Endodermal cell (in vitro differentiated cells): ENCODE measurements around the gene TFF2. TPM values are rescaled to one million over a fixed set of nuclear protein-coding genes. Genes with fewer than 3 reads are reported as not detected.

Experiments used
- DNase-seq: peaks from one replicate; pipeline ENCODE4 v3.0.0-alpha.2; 2017
- H3K27ac ChIP-seq: 2 replicates; pipeline ENCODE4 v1.5.1; 2013; ENCODE audit warnings: mild to moderate bottlenecking, low read depth, low read length, moderate library complexity
- H3K27me3 ChIP-seq: 2 replicates; pipeline ENCODE4 v1.6.1; 2013; ENCODE audit warnings: mild to moderate bottlenecking, low read length, moderate library complexity; ENCODE audit not compliant: insufficient read depth, control insufficient read depth, poor library complexity, severe bottlenecking
- H3K36me3 ChIP-seq: 2 replicates; pipeline ENCODE4 v1.7.0; 2013; ENCODE audit warnings: mild to moderate bottlenecking, low read length, moderate library complexity; ENCODE audit not compliant: control insufficient read depth, insufficient read depth
- H3K4me1 ChIP-seq: one replicate; pipeline ENCODE4 v1.7.0; 2013; ENCODE audit warnings: low read length; ENCODE audit not compliant: control insufficient read depth, insufficient read depth
- H3K4me3 ChIP-seq: 2 replicates; pipeline ENCODE4 v1.5.1; 2013; ENCODE audit warnings: mild to moderate bottlenecking, low read length, moderate library complexity
- H3K9ac ChIP-seq: 2 replicates; pipeline ENCODE4 v1.6.1; 2013; ENCODE audit warnings: mild to moderate bottlenecking, low read length, moderate library complexity; ENCODE audit not compliant: poor library complexity, severe bottlenecking; ENCODE audit errors: extremely low read depth
- H3K9me3 ChIP-seq: 2 replicates; pipeline ENCODE4 v1.6.1; 2013; ENCODE audit warnings: mild to moderate bottlenecking, low read length, moderate library complexity; ENCODE audit not compliant: control insufficient read depth
- H3K27ac Mint-ChIP-seq: 2 replicates; pipeline ENCODE4 v1.8.0; 2020; ENCODE audit warnings: mixed read lengths
- H3K27me3 Mint-ChIP-seq: 2 replicates; pipeline ENCODE4 v1.8.0; 2021; ENCODE audit warnings: mild to moderate bottlenecking, mixed read lengths; ENCODE audit not compliant: insufficient read depth
- H3K36me3 Mint-ChIP-seq: 2 replicates; pipeline ENCODE4 v1.8.0; 2020; ENCODE audit warnings: low read depth, mixed read lengths
- H3K4me1 Mint-ChIP-seq: 2 replicates; pipeline ENCODE4 v1.8.0; 2020; ENCODE audit warnings: mixed read lengths
- H3K4me3 Mint-ChIP-seq: 2 replicates; pipeline ENCODE4 v1.8.0; 2020; ENCODE audit warnings: mild to moderate bottlenecking, moderate library complexity, mixed read lengths
- H3K9me3 Mint-ChIP-seq: 2 replicates; pipeline ENCODE4 v1.8.0; 2020; ENCODE audit warnings: mild to moderate bottlenecking, mixed read lengths
- WGBS, 2 experiments: methylation state at CpG; one replicate each; pipeline versions ENCODE4 v1.1.5 to v1.1.7; 2013; ENCODE audit warnings: missing lambda C conversion rate in 2 of 2, mixed read lengths in 1 of 2; ENCODE audit not compliant: insufficient coverage in 1 of 2, insufficient read length in 1 of 2; 5-methylcytosine and 5-hydroxymethylcytosine counted together
- long read RNA-seq, 4 experiments: library from polyadenylated mRNA in 2 of 4; library from RNA in 1 of 4; library from capped mRNA in 1 of 4; stranded (forward) in 3 of 4; unstranded in 1 of 4; transcript quantifications; one replicate each; pipeline ENCODE4 v2.0.0, GENCODE V29; 2020 to 2021; ENCODE audit warnings: inconsistent platforms in 1 of 4
- polyA plus RNA-seq, 2 experiments: library from polyadenylated mRNA; stranded (reverse); fragments of 50-300 nt; gene quantifications; one replicate each; pipeline ENCODE4 v1.2.3, GENCODE V29; 2013
- total RNA-seq, 2 donors: library from RNA; stranded (reverse); fragmentation: NEBNext Ultra II Directional in 1 of 2; extraction: Animal tissue kit (Norgen Biotek cat#: 25700) in 1 of 2; gene quantifications; 2 replicates in 1 of 2; 3 replicates in 1 of 2; pipeline ENCODE4 v1.2.1, GENCODE V29; 2021
- TF ChIP-seq, protein P1 (sequence below): fragments of 200-600 bp; sonication (generic); conservative IDR thresholded peaks from 2 replicates; pipeline ENCODE4 v1.5.0; 2021; ENCODE audit warnings: antibody characterized with exemption, mild to moderate bottlenecking

Gene TFF2, protein sequence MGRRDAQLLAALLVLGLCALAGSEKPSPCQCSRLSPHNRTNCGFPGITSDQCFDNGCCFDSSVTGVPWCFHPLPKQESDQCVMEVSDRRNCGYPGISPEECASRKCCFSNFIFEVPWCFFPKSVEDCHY
- not detected for total RNA-seq
- polyA plus RNA-seq (2013, experiment 1 of 2), result not detected
- polyA plus RNA-seq (2013, experiment 2 of 2), result not detected
- long read RNA-seq, experiment 1, result 0 reads
- long read RNA-seq, experiment 2, result 0 reads
- long read RNA-seq, experiment 3, result 0 reads
- long read RNA-seq, experiment 4, result 0 reads

DNA sequence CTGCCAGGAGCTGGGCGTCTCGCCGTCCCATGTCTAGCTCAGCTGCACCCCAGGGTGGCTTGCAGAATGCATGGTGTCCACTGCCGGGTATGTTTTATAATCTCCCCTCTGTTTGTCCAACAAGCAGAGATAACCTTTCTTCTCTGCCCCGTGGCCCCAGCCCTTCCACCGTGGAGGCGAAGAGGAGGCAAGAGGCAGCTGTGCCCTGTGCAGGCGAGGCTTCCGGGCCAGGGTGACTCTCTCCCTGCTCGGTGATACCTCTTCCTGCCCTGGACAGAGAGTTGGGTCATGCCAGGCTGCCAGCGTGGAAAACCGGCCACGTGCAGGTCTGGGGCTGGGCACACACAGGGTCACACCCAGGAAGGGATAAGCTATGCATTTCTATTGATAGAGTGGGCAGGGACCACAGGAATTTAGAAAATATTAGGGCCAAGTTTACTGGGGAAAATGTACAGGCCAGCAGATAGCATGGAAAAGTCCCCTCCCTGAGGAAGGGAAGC, at the start of gene TFF2:
TFF2 (minus strand) TSS at position 68 of the 500 bp plus-strand sequence; CDS start at position 31, 37 bp downstream.
- 90 to 93% methylated on average over 11 to 13 of the region's 13 CpGs for WGBS, 2 experiments
- no peaks in the 10 kb centered on the region for H3K9me3 ChIP-seq
- no peaks in the 10 kb centered on the region for H3K27me3 ChIP-seq
- Mint-ChIP-seq H3K36me3 (no peaks in the 10 kb centered on the region), H3K27me3 (no peaks in the 10 kb centered on the region), H3K4me3 (no peak within 1 kb of the TSS), H3K9me3 (no peaks in the 10 kb centered on the region), H3K4me1 (no peaks in the 10 kb centered on the region), H3K27ac (no peak within 1 kb of the TSS)
- TF ChIP-seq, protein P1, sequence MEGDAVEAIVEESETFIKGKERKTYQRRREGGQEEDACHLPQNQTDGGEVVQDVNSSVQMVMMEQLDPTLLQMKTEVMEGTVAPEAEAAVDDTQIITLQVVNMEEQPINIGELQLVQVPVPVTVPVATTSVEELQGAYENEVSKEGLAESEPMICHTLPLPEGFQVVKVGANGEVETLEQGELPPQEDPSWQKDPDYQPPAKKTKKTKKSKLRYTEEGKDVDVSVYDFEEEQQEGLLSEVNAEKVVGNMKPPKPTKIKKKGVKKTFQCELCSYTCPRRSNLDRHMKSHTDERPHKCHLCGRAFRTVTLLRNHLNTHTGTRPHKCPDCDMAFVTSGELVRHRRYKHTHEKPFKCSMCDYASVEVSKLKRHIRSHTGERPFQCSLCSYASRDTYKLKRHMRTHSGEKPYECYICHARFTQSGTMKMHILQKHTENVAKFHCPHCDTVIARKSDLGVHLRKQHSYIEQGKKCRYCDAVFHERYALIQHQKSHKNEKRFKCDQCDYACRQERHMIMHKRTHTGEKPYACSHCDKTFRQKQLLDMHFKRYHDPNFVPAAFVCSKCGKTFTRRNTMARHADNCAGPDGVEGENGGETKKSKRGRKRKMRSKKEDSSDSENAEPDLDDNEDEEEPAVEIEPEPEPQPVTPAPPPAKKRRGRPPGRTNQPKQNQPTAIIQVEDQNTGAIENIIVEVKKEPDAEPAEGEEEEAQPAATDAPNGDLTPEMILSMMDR, result no peak
- DNase-seq, result peak; percentile 28
- no peak within 1 kb of the TSS for H3K9ac ChIP-seq
- H3K4me1 ChIP-seq, result no peaks in the 10 kb centered on the region
- no peak within 1 kb of the TSS for H3K27ac ChIP-seq
- no peak within 1 kb of the TSS for H3K4me3 ChIP-seq
- H3K36me3 ChIP-seq, result no peaks in the 10 kb centered on the region

DNA sequence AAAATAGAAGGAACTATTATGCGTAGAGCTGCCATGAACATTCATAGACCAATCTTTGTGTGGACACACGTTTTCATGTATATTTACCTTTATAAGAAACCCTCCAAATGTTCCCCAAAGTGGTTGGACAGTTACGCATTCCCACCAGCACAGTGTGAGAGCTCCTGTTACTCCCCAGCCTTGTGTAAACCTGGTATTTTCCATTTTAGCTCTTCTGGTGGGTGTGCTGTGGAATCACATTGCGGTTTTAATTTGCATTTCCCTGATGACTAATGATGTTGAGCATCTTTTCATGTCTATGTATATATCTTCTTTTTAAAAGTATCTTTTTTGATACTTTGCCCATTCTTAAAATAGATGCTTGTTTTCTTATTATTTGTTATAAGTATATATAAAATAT, 49.7 kb upstream of the TFF2 start:
- no peak overlapping the region for H3K27ac Mint-ChIP-seq
- no peak overlapping the region for H3K9ac ChIP-seq
- WGBS, 2 experiments, result 76 to 94% methylated on average over 2 to 4 of the region's 4 CpGs

DNA sequence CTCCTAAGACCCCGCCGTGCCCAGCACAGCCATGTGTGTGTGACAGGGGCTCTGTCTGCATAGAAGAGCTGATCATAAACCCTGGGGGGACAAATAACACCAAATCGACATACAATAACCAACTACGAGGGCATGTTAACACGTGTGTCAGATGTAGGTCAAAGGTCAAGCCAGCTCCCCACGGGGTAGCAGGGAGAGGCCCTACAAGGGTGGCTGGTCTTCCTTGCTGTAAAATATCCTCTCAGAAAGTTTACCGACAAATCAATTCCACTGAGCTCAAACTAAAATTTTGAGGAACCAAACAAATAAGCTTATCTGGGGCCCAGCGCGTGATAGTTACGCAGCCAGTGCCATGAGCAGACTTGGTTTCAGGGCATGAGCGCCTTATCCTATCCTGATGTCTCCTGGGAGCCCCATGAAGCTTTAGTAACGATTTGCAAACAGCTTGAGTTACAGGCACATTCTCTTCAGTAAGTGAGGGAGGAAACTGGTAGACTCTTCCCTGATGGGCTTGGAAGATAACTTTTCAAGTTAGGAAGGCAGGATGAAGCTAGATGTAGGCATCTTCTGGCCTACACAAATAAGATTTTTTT, 47.7 kb upstream of the TFF2 start:
- Mint-ChIP-seq H3K27ac (no peak overlapping the region), H3K9me3 (no peaks in the 10 kb centered on the region), H3K27me3 (no peaks in the 10 kb centered on the region), H3K36me3 (no peaks in the 10 kb centered on the region), H3K4me1 (peaks cover 10% of the 10 kb centered on the region), H3K4me3 (no peak overlapping the region)
- H3K27ac ChIP-seq, result no peak overlapping the region
- no peak overlapping the region for H3K4me3 ChIP-seq
- no peaks in the 10 kb centered on the region for H3K36me3 ChIP-seq
- no peaks in the 10 kb centered on the region for H3K4me1 ChIP-seq
- TF ChIP-seq, protein P1, result no peak
- no peak overlapping the region for H3K9ac ChIP-seq
- peaks cover 7% of the 10 kb centered on the region for H3K9me3 ChIP-seq
- no peak for DNase-seq
- H3K27me3 ChIP-seq, result no peaks in the 10 kb centered on the region
- 82 to 85% methylated on average over 12 of the region's 12 CpGs for WGBS, 2 experiments

More for the DNA sequence above, 49.7 kb upstream of the TFF2 start:
- Mint-ChIP-seq H3K4me3 (no peak overlapping the region), H3K4me1 (peaks cover 10% of the 10 kb centered on the region), H3K9me3 (no peaks in the 10 kb centered on the region), H3K36me3 (no peaks in the 10 kb centered on the region), H3K27me3 (no peaks in the 10 kb centered on the region)
- H3K4me1 ChIP-seq, result no peaks in the 10 kb centered on the region
- DNase-seq, result no peak
- H3K36me3 ChIP-seq, result no peaks in the 10 kb centered on the region
- H3K4me3 ChIP-seq, result no peak overlapping the region
- peaks cover 7% of the 10 kb centered on the region for H3K9me3 ChIP-seq
- no peak overlapping the region for H3K27ac ChIP-seq
- TF ChIP-seq, protein P1, result no peak
- H3K27me3 ChIP-seq, result no peaks in the 10 kb centered on the region
